HG03045 (cell line): ENCODE results near the gene MRO.
"Not testable (repeated sequence)": the region's sequence is repeated elsewhere in the genome, so short reads cannot be mapped to it uniquely, and the experiment has no call there.

Source experiments
- ATAC-seq: cut with Tn5 transposase; IDR thresholded peaks from one replicate; pipeline ENCODE4 v1.9.1; 2021; ENCODE audit warnings: mild to moderate bottlenecking, moderate library complexity; ENCODE audit not compliant: unreplicated experiment

The MRO gene

DNA sequence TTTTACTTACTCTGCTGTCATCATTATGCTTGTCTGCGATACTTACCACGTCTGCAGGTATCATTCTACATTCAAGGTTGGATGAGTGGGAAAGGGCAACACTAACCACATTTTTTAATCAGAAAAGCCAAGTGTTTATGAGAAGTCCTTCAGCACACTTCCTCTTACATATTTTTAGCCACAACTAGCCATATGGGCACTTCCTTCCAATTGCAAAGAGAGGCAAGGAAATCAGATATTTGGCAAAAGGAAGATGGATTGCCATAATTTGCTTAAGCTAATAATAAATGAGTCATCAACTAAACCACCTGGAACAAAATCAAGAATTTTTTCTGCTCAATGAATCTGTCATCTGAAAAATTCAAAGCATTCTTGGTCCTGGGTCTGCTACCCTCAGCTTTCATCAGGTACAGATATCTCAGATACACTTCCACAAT is 16.7 kb upstream of the MRO start:
- no peak for ATAC-seq

DNA sequence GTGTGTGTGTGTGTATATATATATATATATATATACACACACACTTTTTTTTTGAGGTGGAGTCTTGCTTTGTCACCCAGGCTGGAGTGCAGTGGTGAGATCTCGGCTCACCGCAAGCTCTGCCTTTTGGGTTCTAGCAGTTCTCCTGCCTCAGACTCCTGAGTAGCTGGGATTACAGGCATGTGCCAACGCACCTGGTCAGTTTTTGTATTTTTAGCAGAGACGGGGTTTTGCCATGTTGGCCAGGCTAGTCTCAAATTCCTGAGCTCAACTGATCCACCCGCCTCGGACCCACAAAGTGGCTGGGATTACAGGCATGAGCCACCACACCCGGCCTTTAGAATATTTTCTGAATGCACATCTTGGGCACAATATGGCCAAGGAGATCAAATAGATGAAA is 13.7 kb upstream of the MRO start:
- not testable (repeated sequence) for ATAC-seq

DNA sequence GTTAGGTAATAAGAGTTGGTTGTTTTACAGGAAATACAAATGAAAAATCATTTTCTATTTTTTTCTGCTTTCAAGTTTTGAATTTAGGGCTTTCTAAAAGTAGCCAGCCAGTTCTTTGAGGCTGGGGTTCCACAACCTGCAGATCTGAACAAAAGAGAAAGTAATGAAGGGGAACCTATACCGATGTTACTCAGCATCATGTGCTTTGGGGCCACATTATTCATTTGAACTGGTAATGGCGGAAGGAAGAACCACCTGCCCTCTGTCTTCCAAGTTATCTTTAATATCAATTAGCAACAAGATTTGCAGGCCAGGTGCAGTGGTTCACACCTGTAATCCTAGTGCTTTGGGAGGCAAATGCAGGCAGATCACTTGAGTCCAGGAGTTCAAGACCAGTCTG is 12.9 kb upstream of the MRO start:
- ATAC-seq: peak; percentile 63

- no peak for ATAC-seq
These were observed 10.7 kb upstream of the MRO start for GRCh38 chr18:50830544-50830943.

DNA sequence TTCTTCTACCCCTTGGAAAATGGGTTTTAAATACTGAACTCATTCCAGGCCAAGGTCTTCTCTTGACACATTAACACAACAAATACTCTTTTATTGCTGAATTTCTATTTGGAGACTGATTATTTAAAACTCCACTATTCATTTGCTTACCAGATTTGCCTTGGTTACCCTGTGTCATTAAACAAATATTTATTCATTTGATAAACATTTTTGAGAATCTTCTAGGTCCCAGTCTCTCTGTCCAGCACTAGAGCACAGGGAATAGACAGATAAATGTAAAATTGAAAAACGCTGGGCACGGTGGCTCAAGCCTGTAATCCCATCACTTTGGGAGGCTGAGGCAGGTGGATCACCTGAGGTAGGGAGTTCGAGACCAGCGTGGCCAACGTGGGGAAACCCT is 9.8 kb upstream of the MRO start:
- no peak for ATAC-seq

DNA sequence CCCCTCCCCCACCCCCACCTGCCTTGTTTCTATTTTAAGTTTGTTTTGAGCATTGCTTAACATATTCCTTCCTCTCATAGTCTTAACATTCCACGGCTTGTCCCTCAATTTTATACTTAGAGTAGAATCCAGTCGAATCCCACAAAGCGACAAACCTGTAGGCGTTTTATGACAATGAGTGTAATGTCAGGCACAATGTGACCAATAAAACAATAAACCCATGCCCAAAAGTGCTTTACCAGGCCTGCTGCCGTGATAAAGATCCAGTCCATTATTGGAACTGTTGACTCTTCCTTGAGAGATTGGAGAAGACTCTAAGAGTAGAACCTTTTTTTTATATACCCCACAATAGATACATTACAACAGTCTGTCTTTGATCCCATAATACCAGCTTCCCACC is 6.2 kb upstream of the MRO start:
- no peak for ATAC-seq

- no peak for ATAC-seq
These were observed 5.8 kb upstream of the MRO start for GRCh38 chr18:50825621-50826020.

DNA sequence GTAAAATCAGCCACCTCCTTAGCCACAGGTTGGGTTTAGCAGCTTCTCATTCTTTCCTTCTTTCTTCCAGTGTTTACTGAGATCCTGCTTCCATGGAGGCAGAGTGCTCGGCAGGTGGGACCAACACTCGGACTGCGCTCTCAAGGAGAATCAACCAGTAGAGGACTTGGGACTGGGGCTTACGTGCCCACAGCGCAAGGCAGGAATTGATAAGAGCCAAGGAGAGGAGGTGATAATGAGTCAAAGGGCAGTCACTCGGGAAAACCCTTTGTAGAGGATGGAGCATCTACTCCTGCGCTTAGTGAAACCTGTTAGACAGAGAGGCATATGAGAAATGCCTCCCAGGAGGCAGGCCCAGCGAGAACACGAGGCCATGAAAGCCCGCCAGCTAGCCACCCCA is 2.9 kb upstream of the MRO start:
- no peak for ATAC-seq

DNA sequence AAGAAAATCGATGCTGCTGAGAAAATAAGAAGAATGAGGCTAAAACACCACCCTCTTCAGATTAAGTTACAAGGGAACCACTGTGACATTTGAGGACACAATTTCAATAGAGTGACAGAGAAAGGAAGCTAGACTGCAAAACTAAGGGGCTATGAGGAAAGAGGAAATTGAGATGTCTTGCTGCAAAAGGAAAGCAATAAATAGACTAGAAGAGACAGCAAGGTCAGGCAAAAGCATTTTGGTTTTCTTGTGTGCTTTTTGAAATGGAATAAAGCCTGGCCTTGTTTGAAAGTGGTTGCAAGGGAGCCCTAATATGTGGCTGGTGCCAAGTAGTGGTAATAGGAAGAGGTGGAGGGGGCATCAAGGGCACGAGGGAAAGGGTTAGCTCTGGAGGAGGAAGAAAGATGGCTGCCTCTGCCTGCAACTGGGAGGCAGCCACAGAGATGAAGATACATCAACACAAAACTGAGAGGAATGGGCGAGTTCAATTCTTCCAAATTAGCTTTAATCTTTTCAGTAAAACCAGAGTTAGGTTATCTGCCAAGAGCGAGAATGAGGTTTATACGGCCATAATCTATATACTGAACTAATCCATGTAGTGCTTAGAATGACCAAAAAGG is 1.2 kb upstream of the MRO start:
- no peak for ATAC-seq

DNA sequence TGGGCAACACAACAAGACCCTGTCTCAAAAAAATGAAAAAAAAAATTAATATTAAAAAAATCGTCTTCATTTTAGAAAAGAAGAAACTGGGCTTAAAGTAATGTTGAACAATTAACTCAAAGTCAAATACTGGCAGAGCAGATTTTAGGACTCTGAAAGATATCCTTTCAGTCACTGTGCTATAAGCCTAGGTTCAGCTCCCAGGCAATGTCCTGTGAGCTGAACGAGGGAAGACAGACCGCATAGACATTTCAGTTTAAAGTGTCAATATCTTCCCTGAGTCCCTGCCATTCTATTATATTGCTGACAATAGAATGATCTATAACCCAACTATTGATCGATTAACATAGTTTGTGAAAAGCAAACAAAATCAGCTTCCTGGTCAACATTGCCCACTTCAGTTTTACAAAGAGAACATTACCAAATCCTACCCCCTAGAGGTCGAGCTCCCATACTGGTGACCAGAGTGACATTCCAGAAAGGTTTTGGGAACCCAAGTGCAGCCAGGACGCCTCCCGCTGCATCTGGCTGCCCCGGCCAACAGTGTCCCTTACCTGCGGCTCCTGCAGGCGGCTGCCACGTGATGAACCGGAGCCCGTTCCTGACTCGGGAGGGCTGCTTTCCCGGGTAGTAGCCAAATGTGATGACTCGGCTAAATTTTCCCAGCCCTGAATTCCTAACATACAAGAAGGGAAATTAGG is 639 bp downstream of the MRO start:
- no peak for ATAC-seq

DNA sequence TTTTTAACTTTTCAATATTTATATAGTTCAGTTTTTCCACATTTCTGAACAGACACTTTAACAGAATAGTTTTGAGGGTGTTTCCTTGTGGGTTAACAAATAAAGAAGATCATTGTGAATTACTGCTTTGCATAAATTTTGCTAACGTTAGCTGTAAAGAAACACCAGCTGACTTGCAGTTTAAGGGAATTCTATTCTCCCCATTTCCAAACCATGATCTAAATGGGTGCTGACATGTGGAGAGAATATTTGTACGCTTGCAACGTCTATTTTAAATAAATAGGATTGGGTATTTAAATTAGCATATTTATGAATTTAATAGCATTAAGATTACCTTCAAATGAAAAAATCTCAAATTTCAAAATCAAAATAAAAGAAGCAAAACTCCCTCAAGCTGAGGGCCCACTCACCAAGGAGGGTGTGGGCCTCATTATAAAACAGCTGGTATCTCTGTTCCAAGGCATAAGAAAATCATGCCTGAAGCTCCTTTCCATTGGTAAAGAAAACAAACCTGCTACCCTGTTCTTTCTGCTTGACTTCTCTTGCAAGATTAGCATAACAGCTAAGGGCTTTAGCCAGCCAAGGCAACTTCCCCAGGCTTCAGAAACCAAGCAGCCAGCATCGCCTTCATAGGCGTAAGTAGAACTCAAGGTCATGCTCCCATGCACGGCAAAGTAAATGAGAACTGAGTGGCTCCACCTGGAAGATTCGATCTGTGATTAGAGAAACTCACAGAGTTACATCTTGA is 3.2 kb downstream of the MRO start:
- ATAC-seq: no peak

DNA sequence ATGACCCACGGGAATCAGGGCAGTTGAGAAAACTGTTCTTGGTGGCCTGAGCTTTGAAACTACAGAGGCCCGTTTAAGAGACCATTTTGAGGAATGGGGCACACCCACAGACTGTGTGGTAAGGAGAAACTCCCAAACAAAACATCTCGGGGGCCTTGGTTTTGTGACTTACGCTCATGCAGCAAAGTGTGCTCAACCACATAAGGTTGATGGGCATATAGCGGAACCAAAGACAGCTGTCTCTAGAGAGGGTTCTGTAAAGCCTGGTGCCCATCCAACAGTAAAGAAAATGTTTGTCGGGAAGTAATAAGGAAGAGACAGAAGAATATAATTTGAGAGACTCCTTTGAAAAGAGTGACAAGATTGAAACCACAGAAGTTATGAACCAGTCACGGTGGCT is 5.4 kb downstream of the MRO start:
- ATAC-seq: no peak

- ATAC-seq: no peak
These were observed 6.5 kb downstream of the MRO start for GRCh38 chr18:50813353-50813752.

GRCh38 chr18:50812834-50813233 is 7.0 kb downstream of the MRO start:
- no peak for ATAC-seq

DNA sequence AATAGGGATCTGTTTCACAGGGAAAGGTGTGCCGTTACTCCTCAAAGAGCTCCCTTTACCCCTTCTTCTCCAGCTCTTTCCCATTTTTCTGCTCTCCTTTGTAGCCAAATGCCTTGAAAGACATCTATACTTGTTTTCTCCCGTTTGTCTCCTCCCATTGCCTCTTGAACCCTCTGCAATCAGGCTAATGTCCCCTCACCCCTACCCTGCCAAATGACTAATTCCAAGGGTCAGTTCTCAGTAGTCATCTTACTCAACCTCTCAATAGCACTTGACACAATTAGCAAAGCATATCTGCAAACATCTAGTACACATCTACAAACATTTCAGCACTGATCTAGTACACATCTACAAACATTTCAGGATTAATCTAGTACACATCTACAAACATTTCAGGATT is 12.6 kb downstream of the MRO start:
- no peak for ATAC-seq

GRCh38 chr18:50806208-50806616 is 13.6 kb downstream of the MRO start:
- ATAC-seq: no peak

DNA sequence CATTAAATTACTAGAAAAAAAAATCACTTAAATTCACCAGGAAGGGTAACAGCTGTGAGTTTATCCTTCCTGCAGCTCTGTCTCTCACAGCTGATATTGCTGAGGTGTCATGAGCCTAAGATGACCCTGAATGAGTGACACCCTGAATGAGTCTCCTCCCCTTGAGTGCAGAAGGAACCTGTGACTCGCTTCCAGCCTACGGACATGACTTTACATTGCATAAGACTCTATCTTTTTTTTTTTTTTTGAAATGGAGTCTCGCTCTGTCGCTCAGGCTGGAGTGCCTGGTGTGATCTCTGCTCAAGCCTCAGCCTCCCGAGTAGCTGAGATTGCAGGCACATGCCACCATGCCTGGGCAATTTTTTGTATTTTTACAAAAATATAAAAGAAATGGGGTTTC is 14.1 kb downstream of the MRO start:
- no peak for ATAC-seq

GRCh38 chr18:50803592-50803991 is 16.2 kb downstream of the MRO start:
- no peak for ATAC-seq

DNA sequence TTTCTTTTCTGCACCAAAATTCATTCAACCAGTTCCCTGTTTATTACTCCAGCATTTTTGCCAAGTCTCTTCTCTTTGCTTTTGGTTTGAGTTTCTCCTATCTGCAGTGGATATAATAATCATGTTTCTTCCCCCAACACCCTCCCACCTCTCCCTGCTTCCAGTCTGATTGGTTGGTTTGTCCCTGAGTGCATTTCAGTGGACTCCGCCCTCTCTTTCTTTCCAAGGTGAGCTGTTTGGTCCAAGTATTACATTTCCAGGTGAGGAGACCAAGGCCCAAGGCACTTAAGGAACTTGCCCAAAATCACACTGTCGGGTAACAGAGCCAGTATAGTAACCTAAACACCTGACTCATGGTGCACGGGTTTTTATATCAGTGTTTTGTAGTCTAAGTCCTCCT is 17.7 kb downstream of the MRO start:
- ATAC-seq: no peak

- no peak for ATAC-seq
These were observed 22.7 kb downstream of the MRO start for GRCh38 chr18:50797142-50797541.

GRCh38 chr18:50796495-50796894 is 23.3 kb downstream of the MRO start:
- ATAC-seq: no peak
